Neural progenitor cell (in vitro differentiated cells): ENCODE data around the gene NUP62. TPM values are rescaled to one million over a fixed set of nuclear protein-coding genes. Genes with fewer than 3 reads are reported as not detected.
A peak's percentile ranks its signal among the peaks of the same experiment; 100 is the strongest.

Experiments
- DNase-seq: peaks from one replicate; pipeline ENCODE4 v3.0.0-alpha.2; 2016; ENCODE audit warnings: low spot score
- H2AFZ ChIP-seq: fragments of 200-600 bp; sonication (generic); replicated peaks from 2 replicates; pipeline ENCODE4 v1.6.1; 2016; ENCODE audit warnings: antibody characterized with exemption
- H3F3A ChIP-seq: fragments of 200-600 bp; sonication (generic); 2 replicates; pipeline ENCODE4 v1.6.1; 2016; ENCODE audit warnings: antibody characterized with exemption, low read depth
- H3K27ac ChIP-seq: fragments of 200-600 bp; sonication (generic); 2 replicates; pipeline ENCODE4 v1.5.1; 2016; ENCODE audit warnings: mild to moderate bottlenecking
- H3K27me3 ChIP-seq: fragments of 200-600 bp; sonication (generic); 2 replicates; pipeline ENCODE4 v1.6.1; 2016; ENCODE audit warnings: mild to moderate bottlenecking, moderate library complexity
- H3K36me3 ChIP-seq: fragments of 200-600 bp; sonication (generic); 2 replicates; pipeline ENCODE4 v1.5.1; 2016
- H3K4me1 ChIP-seq: fragments of 200-600 bp; sonication (generic); 2 replicates; pipeline ENCODE4 v1.6.1; 2016; ENCODE audit warnings: mixed run types
- H3K4me2 ChIP-seq: fragments of 200-600 bp; sonication (generic); 2 replicates; pipeline ENCODE4 v1.6.1; 2016
- H3K4me3 ChIP-seq: fragments of 200-600 bp; sonication (generic); 2 replicates; pipeline ENCODE4 v1.5.1; 2016
- H3K79me2 ChIP-seq: fragments of 200-600 bp; sonication (generic); 2 replicates; pipeline ENCODE4 v1.6.1; 2016; ENCODE audit warnings: low read depth
- H3K9ac ChIP-seq: fragments of 200-600 bp; sonication (generic); 2 replicates; pipeline ENCODE4 v1.6.1; 2016
- H3K9me3 ChIP-seq: fragments of 200-600 bp; sonication (generic); 2 replicates; pipeline ENCODE4 v1.5.1; 2016; ENCODE audit warnings: low read depth
- H4K20me1 ChIP-seq: fragments of 200-600 bp; sonication (generic); 2 replicates; pipeline ENCODE4 v1.6.1; 2016; ENCODE audit warnings: low read depth
- H3K27ac Mint-ChIP-seq: 3 replicates; pipeline ENCODE4 v1.8.0; 2021; ENCODE audit warnings: mixed read lengths
- H3K27me3 Mint-ChIP-seq: 2 replicates; pipeline ENCODE4 v1.8.0; 2022; ENCODE audit warnings: low read depth, mild to moderate bottlenecking, inconsistent platforms, moderate library complexity, mixed read lengths; ENCODE audit not compliant: insufficient read depth
- H3K36me3 Mint-ChIP-seq: 3 replicates; pipeline ENCODE4 v1.8.0; 2021; ENCODE audit warnings: mixed read lengths
- H3K4me1 Mint-ChIP-seq: 3 replicates; pipeline ENCODE4 v1.8.0; 2021; ENCODE audit warnings: mixed read lengths
- H3K4me3 Mint-ChIP-seq: 3 replicates; pipeline ENCODE4 v1.8.0; 2021; ENCODE audit warnings: mild to moderate bottlenecking, moderate library complexity, mixed read lengths
- H3K9me3 Mint-ChIP-seq: 3 replicates; pipeline ENCODE4 v1.8.0; 2020; ENCODE audit warnings: mixed read lengths
- EZH2 ChIP-seq: fragments of 200-600 bp; sonication (generic); IDR thresholded peaks from 2 replicates; pipeline ENCODE4 v1.6.1; 2017; ENCODE audit warnings: antibody characterized with exemption, mild to moderate bottlenecking, moderate library complexity
- EZH2phosphoT487 ChIP-seq: fragments of 200-600 bp; sonication (generic); IDR thresholded peaks from 2 replicates; pipeline ENCODE4 v1.6.1; 2017; ENCODE audit warnings: antibody characterized with exemption
- total RNA-seq: library from RNA; depleted of rRNA; stranded (reverse); fragments of >200 nt; gene quantifications from 2 replicates; pipeline ENCODE4 v1.2.3, GENCODE V29; 2015; ENCODE audit warnings: low replicate concordance
- TF ChIP-seq, protein P1 (sequence below): fragments of 200-600 bp; sonication (generic); IDR thresholded peaks from 2 replicates; pipeline ENCODE4 v1.5.1; 2017; ENCODE audit warnings: antibody characterized with exemption, mild to moderate bottlenecking

The NUP62 gene
- total RNA-seq: 48.2 and 83.8 TPM in 2 replicates

- TF ChIP-seq EZH2 (no peak), EZH2phosphoT487 (no peak)
- TF ChIP-seq, protein P1, sequence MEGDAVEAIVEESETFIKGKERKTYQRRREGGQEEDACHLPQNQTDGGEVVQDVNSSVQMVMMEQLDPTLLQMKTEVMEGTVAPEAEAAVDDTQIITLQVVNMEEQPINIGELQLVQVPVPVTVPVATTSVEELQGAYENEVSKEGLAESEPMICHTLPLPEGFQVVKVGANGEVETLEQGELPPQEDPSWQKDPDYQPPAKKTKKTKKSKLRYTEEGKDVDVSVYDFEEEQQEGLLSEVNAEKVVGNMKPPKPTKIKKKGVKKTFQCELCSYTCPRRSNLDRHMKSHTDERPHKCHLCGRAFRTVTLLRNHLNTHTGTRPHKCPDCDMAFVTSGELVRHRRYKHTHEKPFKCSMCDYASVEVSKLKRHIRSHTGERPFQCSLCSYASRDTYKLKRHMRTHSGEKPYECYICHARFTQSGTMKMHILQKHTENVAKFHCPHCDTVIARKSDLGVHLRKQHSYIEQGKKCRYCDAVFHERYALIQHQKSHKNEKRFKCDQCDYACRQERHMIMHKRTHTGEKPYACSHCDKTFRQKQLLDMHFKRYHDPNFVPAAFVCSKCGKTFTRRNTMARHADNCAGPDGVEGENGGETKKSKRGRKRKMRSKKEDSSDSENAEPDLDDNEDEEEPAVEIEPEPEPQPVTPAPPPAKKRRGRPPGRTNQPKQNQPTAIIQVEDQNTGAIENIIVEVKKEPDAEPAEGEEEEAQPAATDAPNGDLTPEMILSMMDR: no peak
- peaks cover 15% of the 10 kb centered on the region for H3K27me3 Mint-ChIP-seq
- Histone ChIP-seq H3K79me2 (peaks cover 51% of the 10 kb centered on the region), H3K9me3 (no peaks in the 10 kb centered on the region), H4K20me1 (peaks cover 34% of the 10 kb centered on the region), H3K27ac (peak within 1 kb of the TSS; percentile 87), H3F3A (peaks cover 27% of the 10 kb centered on the region), H3K4me3 (peak within 1 kb of the TSS; percentile 76), H3K4me1 (peaks cover 9% of the 10 kb centered on the region), H3K27me3 (no peaks in the 10 kb centered on the region), H3K4me2 (peak within 1 kb of the TSS; percentile 94), H3K9ac (peak within 1 kb of the TSS; percentile 75), H2AFZ (peak within 1 kb of the TSS; percentile 79), H3K36me3 (no peaks in the 10 kb centered on the region)
- peak; percentile 93 for DNase-seq
- no peaks in the 10 kb centered on the region for H3K9me3 Mint-ChIP-seq
- peaks cover 18% of the 10 kb centered on the region for H3K36me3 Mint-ChIP-seq
- peaks cover 28% of the 10 kb centered on the region for H3K4me1 Mint-ChIP-seq
- peak within 1 kb of the TSS; percentile 100 for H3K27ac Mint-ChIP-seq
- peak within 1 kb of the TSS; percentile 95 for H3K4me3 Mint-ChIP-seq
These were observed at the start of gene NUP62, which contains the start of gene ATF5 for GRCh38 chr19:49929121-49929610. Gene NUP62 (minus strand): TSS chr19:49929504. CDS start chr19:49909807, 19,697 bp downstream. Gene ATF5 (plus strand): TSS chr19:49929205. CDS start chr19:49930851, 1,646 bp downstream.

DNA sequence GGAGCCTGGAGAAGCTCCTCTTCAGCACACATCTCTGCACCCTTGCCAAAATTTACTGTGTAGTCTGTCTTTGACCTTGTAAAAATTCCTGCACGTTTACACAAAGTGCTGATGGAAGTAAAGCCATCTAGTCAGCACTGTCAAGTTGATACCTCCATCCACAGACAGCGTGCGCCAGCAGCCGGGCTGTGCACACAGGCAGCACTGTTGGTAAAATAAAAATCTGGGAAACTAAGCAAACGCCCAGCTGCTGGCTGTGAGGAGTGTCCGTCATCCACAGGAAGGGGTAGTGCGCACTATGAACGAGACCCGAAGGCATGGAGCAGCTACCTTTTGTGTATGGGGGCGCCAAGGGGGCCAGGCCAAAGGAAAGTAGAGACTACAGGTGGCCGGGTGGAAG is 49.0 kb upstream of the NUP62 start:
- Histone ChIP-seq H2AFZ (no peak overlapping the region), H3F3A (no peaks in the 10 kb centered on the region), H3K9me3 (no peaks in the 10 kb centered on the region), H3K4me1 (no peaks in the 10 kb centered on the region), H3K9ac (no peak overlapping the region), H3K27ac (no peak overlapping the region), H3K4me3 (no peak overlapping the region), H3K79me2 (no peaks in the 10 kb centered on the region), H3K27me3 (no peaks in the 10 kb centered on the region), H3K36me3 (no peaks in the 10 kb centered on the region), H4K20me1 (peaks cover 2% of the 10 kb centered on the region), H3K4me2 (no peak overlapping the region)
- H3K36me3 Mint-ChIP-seq: peaks cover 12% of the 10 kb centered on the region
- TF ChIP-seq EZH2 (no peak), EZH2phosphoT487 (no peak)
- TF ChIP-seq, protein P1: no peak
- H3K27ac Mint-ChIP-seq: no peak overlapping the region
- H3K27me3 Mint-ChIP-seq: peaks cover 4% of the 10 kb centered on the region
- H3K4me1 Mint-ChIP-seq: peaks cover 4% of the 10 kb centered on the region
- no peak for DNase-seq
- no peak overlapping the region for H3K4me3 Mint-ChIP-seq
- H3K9me3 Mint-ChIP-seq: no peaks in the 10 kb centered on the region

DNA sequence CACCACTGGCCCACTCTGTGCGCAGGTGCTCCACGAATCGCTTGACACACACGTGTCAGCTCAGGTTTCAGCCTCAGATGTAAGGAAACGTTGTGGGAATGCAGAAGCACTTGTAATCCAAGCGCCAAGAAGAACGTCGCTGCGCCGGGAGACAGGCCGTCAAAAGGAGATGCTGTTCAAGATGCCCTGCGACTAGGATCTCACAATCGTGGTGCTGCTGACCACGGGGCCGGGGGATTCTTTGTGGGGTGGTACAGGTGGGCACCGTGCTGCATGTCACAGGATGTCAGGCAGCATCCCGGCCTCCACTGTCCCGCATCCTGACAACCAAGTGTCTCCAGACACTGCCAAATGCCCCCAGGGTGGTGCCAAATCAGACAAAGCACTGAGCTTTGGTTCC is 48.6 kb upstream of the NUP62 start:
- no peak for DNase-seq
- Histone ChIP-seq H3K4me3 (no peak overlapping the region), H3K27ac (no peak overlapping the region), H3K9ac (no peak overlapping the region), H3K4me1 (no peaks in the 10 kb centered on the region), H3K79me2 (no peaks in the 10 kb centered on the region), H3K9me3 (no peaks in the 10 kb centered on the region), H3F3A (no peaks in the 10 kb centered on the region), H3K27me3 (no peaks in the 10 kb centered on the region), H3K36me3 (no peaks in the 10 kb centered on the region), H3K4me2 (no peak overlapping the region), H4K20me1 (no peaks in the 10 kb centered on the region), H2AFZ (no peak overlapping the region)
- Mint-ChIP-seq H3K9me3 (no peaks in the 10 kb centered on the region), H3K27ac (no peak overlapping the region), H3K4me3 (no peak overlapping the region), H3K36me3 (peaks cover 12% of the 10 kb centered on the region), H3K4me1 (peaks cover 4% of the 10 kb centered on the region), H3K27me3 (peaks cover 2% of the 10 kb centered on the region)
- no peak for TF ChIP-seq EZH2phosphoT487
- TF ChIP-seq, protein P1: no peak
- no peak for TF ChIP-seq EZH2
